Retina (tissue), 1 donor: ENCODE results near the gene CFAP20DC.
"Not testable (repeated sequence)": the region's sequence is repeated elsewhere in the genome, so short reads cannot be mapped to it uniquely, and the experiment has no call there.

ENCODE experiments used
- DNase-seq: peaks from one replicate; pipeline ENCODE4 v3.0.0-alpha.2; 2016

The CFAP20DC gene

GRCh38 chr3:58864480-58864879 lies 185.3 kb downstream of the CFAP20DC start:
- DNase-seq: no peak

DNA sequence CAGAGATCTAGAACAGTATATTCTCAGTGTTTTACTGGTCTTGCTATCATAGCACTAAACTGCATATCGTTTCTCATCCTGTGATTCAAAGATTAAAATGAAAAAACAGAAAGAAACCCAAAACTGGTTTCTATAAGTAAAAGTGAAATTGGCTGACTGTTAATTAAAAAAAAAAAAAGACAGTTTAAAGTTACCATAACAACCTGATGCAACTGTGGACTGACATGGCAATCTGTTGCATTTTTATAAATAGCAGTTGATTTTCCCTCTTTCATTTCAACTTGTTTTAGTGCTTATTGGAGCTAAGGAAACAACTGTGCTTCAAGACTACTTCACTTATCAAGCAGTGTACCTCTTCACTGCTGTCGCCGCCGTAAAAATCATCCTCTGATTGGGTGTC lies 186.6 kb downstream of the CFAP20DC start:
- no peak for DNase-seq

DNA sequence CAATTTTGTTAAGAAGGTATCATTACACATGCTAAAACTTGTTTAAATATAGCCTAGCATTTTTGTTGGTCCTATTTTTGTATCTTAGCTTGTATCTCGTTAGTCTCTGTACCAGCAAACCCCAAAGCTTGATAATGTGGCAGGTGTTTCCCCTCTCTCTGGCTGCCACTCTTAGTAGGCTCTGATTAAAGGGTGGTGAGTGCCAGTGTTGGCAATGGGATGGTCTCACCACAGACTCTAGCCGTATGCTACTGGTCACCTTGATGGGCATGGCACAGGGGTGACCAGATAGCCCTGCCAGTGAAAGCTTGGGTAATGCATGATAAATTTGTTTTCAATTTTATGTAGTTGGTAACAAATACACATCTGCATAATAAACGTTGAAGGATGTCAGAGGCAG lies 188.3 kb downstream of the CFAP20DC start:
- DNase-seq: no peak

GRCh38 chr3:58858126-58858525 lies 191.7 kb downstream of the CFAP20DC start:
- no peak for DNase-seq

DNA sequence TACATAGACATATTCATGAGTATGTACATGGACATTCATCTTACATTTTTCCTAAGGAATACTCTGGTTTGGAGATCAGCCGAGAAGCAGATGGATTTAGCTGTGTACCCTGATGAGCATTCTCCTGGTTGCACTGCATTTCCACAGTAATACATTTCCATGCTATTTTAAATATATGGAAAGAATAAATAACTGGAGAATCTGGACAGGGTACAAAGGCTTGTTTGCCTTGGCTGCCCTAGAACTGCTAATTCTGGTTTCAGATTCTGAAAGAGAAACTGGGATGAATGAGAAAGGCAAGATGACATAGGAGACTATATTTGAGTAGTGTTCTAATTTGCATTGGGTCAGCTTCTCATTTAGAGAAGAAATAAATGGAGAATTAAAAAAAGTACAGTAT lies 192.4 kb downstream of the CFAP20DC start:
- DNase-seq: no peak

DNA sequence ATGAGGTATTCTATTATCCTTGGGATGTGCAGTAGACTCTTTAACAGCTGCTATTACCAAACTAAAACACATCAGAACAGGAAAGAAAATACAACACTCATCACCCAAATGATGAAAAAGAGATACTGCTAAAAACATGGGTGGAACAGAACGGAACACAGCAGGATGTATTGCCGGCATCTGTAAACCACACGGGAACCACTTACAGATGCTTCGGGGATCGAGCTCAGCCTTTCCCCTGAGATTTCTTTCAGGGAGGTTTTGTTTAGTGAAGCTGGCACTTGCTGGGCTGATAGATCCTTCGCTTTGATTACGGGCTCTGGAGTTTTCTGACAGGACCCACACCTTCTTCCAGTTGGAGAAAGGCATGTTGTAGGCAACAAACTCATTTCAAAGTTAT lies 201.0 kb downstream of the CFAP20DC start:
- DNase-seq: no peak

DNA sequence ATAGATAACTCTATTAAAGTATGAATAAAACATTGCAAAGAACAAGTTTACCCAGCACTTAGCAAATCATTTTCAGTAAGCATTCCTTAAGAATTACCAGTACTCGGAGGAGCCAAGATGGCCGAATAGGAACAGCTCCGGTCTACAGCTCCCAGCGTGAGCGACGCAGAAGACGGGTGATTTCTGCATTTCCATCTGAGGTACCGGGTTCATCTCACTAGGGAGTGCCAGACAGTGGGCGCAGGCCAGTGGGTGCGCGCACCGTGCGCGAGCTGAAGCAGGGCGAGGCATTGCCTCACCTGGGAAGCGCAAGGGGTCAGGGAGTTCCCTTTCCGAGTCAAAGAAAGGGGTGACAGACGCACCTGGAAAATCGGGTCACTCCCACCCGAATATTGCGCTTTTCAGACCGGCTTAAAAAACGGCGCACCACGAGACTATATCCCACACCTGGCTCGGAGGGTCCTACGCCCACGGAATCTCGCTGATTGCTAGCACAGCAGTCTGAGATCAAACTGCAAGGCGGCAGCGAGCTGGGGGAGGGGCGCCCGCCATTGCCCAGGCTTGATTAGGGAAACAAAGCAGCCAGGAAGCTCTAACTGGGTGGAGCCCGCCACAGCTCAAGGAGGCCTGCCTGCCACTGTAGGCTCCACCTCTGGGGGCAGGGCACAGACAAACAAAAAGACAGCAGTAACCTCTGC lies 207.6 kb downstream of the CFAP20DC start:
- not testable (repeated sequence) for DNase-seq

- no peak for DNase-seq
Measured at GRCh38 chr3:58840949-58841348, 208.9 kb downstream of the CFAP20DC start.

GRCh38 chr3:58839964-58840363 lies 209.9 kb downstream of the CFAP20DC start:
- DNase-seq: no peak

- DNase-seq: no peak
Measured at GRCh38 chr3:58839187-58839586, 210.6 kb downstream of the CFAP20DC start.

- no peak for DNase-seq
Measured at GRCh38 chr3:58837856-58838255, 212.0 kb downstream of the CFAP20DC start.

DNA sequence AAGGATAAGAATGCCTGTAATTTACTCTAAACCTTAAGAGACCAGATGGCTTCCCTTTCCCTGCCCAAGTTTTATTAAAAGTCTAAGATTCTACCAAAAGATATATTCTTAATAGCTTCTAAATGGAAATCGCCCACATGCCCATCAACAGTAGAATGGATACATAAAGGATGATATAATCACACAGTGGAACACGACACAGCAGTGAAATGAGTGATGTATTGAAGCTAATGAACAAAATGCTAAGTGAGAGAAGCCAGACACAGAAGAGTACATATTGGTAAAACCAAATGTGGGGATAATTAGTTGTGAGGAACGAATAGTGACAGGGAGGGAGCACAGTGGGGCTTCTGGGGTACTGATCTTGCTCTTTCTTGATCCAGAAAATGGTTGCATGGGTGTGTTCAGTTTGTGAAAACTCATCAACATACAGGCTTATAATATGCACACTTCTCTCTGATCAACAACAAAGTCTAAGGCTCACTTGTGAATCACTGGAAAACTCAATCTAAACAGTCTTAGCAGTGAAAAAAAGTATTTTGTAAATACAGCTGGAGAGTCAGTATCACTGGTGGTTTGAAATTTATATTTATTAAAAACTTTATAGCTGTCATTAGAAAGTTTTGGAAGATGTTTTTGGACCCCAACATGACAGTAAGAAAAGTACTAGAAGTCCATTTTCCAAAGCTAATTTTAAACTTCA lies 212.5 kb downstream of the CFAP20DC start:
- no peak for DNase-seq

DNA sequence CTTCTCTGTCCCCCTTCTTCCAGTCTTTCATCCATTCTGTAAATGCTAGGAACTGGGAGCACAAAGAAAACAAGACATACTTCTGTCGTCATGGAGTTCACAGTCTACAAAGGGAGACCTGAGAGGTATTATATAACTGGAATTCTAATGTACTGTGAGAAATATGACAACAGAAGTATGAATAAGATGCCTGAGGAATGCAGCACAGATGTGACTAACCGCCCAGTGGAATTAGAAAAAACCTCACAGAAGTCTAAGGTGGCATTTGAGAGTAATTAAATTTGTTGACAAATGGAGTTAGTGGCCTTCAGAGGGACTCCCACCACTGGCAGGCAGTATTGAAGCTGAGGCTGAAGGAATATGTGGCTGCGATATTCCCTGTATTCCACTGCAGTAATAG lies 214.7 kb downstream of the CFAP20DC start:
- DNase-seq: no peak

GRCh38 chr3:58833491-58833890 lies 216.3 kb downstream of the CFAP20DC start:
- no peak for DNase-seq

DNA sequence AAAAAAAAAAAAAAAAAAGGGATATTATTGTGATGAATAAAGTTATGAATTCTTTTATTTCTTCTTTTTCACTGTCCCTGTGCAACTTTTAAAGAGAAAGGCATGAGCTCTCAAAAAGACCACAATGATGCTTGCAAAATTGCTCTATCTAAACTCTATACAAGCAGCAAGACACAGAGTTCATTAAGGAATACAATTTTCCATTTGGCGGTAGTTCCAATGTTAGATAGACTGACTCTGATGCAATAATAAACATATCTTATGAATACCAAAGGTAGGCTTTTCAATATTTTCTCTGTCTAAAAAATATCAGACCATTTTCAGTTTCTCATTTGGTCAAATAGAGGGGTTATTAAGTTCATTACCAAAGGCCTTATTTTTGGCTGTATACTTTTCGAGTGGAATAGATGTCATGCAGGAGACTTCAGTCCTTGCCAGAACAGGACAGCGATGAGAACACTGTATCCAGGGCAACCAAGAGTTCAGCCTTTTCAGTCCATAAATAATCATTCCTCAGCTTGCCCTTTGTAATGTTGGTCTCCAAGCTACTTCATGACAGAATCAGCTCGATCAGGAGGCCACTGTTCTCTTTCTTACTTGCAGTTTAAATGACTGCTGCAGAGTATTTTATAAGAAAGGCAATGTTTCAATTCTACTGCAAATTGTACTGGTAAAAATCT lies 220.4 kb downstream of the CFAP20DC start:
- no peak for DNase-seq

DNA sequence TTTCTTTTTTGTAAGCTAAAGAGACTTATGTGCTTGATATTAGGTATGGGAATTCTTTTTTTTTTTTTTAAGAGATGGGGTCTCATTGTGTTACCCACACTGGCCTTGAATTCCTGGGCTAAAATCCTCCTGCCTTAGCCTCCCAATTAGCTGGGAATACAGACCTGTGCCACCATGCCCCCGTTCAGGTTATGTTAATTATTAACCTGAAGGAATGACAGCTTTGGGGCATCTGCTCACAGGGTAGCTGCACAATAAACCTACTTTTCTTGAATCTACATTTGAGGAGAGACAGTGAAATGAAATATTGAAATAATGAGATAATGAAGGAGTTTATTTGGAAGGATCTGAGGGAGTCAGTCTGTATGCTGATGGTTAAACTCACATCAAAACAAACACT lies 225.0 kb downstream of the CFAP20DC start:
- no peak for DNase-seq

- peak; percentile 76 for DNase-seq
Measured at GRCh38 chr3:58824285-58824684, 225.5 kb downstream of the CFAP20DC start.

DNA sequence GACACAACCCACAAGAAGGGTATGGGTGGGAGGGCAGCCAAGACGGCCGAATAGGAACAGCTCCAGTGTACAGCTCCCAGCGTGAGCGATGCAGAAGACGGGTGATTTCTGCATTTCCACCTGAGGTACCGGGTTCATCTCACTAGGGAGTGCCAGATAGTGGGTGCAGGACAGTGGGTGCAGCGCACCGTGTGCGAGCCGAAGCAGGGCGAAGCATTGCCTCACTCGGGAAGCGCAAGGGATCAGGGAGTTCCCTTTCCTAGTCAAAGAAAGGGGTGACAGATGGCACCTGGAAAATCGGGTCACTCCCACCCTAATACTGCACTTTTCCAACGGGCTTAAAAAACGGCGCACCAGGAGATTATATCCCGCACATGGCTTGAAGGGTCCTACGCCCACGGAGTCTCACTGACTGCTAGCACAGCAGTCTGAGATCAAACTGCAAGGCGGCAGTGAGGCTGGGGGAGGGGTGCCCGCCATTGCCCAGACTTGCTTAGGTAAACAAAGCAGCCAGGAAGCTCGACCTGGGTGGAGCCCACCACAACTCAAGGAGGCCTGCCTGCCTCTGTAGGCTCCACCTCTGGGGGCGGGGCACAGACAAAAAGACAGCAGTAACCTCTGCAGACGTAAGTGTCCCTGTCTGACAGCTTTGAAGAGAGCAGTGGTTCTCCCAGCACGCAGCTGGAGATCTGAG lies 243.1 kb downstream of the CFAP20DC start:
- not testable (repeated sequence) for DNase-seq

- no peak for DNase-seq
Measured at GRCh38 chr3:58804914-58805313, 244.9 kb downstream of the CFAP20DC start.

- no peak for DNase-seq
Measured at GRCh38 chr3:58801541-58801940, 248.3 kb downstream of the CFAP20DC start.

GRCh38 chr3:58800940-58801339 lies 248.9 kb downstream of the CFAP20DC start:
- no peak for DNase-seq

- DNase-seq: no peak
Measured at GRCh38 chr3:58800032-58800431, 249.8 kb downstream of the CFAP20DC start.

DNA sequence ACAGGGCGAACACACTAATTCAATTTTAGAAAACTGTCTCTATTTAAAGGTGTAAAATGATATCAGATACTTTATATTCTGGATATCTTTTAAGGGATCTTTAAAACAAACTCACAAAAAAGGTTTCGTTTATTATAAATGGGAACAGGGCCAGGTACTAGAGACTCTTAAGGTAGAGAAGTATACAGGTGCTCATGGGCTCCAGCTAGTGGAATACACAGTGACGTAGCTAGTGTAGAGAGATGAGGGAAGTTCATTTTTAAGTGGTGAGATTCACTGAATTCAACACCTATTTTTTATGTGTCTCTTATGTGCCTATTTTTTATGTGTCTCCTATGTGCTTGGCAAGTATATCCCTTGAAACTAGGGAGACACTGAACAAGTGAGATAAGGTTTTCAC lies 250.6 kb downstream of the CFAP20DC start:
- no peak for DNase-seq
